ENCODE data around the gene MYL12A.
A peak's percentile ranks its signal among the peaks of the same experiment; 100 is the strongest.

The MYL12A gene

GRCh38 chr18:3225588-3225987 is 22.0 kb upstream of the MYL12A start:
- DNase-seq (ENCODE audit: low read depth in 2 of 2), result no peak

GRCh38 chr18:3226048-3226447 is 21.6 kb upstream of the MYL12A start:
- no peak for DNase-seq (ENCODE audit: low read depth in 2 of 2)

DNA sequence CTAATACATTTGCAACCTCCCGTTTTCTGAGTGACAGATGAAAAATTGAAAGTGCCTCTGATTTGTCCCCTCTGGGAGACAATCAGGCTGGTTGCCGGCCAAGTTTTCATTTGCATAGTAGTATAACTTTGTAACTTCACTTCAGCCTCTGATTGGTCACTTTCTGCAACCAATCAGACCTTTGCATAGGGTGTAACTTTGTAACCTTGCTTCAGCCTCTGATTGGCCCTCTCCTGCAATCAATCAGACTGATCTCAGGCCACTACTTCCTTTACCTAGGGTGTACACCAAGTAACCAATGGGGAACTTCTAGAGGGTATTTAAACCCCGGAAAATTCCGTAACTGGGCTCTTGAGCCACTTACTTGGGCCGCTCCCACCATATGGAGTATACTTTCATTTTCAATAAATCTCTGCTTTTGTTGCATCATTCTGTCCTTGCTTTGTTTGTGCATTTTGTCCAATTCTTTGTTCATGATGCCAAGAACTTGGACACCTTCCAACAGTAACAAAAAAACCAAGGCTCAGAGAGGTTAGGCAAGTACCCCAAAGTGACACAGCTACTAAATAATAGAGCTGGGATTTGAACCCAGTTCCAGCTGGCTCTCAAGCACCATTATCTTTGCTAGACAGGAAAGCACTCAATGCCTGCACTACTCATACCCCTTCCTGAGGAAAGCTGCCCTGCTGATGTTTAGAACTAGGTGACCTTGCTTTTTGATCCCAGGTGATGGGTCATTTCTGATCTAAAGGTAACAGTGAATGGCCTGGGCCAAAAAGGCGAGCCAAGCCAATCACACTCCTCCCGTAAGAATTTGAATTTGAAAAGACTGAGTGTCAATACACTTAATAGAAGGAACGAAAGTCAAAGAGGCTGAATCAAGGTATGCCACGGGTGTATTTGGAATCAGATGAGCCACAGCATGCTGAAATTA is 16.9 kb upstream of the MYL12A start:
- DNase-seq (ENCODE audit: low read depth in 2 of 2), result no peak

- DNase-seq (ENCODE audit: low read depth in 2 of 2), result no peak
Observed at GRCh38 chr18:3233004-3233403, 14.6 kb upstream of the MYL12A start.

DNA sequence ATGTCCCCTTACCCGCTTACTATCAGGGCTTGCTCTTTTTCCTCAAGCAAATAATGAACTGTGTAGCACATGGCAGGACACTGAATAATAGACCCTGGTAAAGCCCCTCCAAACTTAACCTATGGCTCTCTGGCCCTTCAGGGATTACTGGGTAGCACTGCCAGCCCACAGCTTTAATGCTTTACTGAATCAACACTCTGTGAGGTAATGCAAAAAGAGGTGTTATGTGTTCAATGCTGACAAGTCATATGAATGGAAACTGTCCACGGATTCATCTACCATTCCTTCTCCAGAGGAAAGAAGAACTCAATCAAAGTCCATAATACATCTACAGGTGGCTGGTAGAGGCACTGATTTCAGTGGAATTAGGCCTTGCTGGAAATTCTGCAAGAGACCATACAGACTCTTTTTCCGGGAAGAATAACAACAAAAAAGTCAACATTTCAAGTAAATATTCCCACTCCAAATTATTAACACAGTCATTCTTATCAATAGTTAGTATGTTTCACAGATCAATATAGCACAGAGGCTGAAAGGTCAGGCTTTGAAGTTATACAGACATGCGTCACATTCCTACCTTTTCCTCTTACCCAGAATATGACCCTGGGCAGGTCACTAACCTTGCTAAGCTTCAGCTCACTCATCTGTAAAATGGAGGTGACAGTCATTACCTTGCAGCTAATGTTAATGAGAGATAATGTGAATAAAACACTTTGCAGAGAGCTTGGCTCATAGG is 14.0 kb upstream of the MYL12A start:
- no peak for DNase-seq (ENCODE audit: low read depth in 2 of 2)

DNA sequence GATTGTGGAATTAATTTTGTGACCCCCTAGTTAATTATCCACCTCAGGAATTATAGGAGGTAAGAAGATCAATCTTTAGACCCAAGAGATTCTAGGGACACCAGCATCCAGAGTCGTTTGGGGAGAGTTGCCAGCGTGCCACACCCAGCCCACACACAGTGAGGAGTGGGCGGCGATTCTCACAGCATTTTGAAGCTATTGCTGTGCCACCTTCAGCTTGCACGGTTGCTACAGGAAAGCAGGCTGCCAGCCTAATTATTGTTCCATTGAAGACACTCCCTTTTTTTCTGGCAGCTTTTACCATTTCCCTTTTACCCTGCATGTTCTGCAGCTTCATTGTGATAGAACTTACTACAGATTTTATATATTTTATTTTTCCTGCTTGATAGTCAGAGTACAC is 13.1 kb upstream of the MYL12A start:
- no peak for DNase-seq (ENCODE audit: low read depth in 2 of 2)

- DNase-seq (ENCODE audit: low read depth in 2 of 2), result no peak
Observed at GRCh38 chr18:3235846-3236245, 11.8 kb upstream of the MYL12A start.

DNA sequence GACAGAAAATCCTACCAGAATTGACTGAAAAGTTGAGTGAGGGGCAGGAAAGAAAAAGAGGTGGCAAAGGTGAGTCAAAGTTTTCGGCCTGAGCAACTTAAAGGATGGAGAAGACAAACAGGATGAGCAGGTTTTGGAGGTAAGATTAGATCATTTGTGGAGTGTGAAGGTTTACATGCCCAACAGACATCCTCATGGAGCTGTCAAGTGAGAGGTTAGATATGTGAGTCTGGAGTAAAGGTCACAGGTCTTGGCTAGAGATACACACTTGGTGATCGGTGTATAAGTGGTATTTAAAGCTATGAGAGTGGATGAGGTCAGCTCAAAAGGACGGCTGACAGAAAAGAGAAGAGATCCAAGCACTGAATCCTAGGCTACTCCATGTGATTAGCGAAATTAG is 11.1 kb upstream of the MYL12A start:
- no peak for DNase-seq (ENCODE audit: low read depth in 2 of 2)

DNA sequence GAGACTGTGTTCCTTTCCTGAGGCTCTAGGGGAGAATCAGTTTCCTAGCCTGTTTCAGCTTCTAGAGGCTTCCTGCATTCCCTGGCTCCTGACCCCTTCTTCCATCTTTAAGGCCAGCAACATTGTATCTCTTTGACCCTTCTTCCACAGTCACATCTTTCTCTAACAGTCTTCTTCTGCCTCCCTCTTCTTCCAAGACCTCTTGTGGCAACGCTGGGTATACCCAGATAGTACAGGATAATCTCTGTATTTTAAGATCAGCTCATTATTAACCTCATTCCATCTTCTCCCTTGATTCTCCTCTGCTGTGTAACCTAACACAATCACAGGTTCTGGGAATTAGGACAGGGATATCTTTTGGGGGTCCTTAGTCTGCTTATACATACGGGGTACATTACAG is 8.9 kb upstream of the MYL12A start:
- DNase-seq (ENCODE audit: low read depth in 2 of 2), result no peak

- no peak for DNase-seq (ENCODE audit: low read depth in 2 of 2)
Observed at GRCh38 chr18:3245185-3245564, 2.4 kb upstream of the MYL12A start.

- DNase-seq (ENCODE audit: low read depth in 2 of 2), result peak; percentile 62 to 71
Observed at GRCh38 chr18:3245853-3246634, 1.6 kb upstream of the MYL12A start.

- peak in 1 of 2 donors; percentile 12 for DNase-seq (ENCODE audit: low read depth in 2 of 2)
Observed at GRCh38 chr18:3246635-3247239, 864 bp upstream of the MYL12A start.

DNA sequence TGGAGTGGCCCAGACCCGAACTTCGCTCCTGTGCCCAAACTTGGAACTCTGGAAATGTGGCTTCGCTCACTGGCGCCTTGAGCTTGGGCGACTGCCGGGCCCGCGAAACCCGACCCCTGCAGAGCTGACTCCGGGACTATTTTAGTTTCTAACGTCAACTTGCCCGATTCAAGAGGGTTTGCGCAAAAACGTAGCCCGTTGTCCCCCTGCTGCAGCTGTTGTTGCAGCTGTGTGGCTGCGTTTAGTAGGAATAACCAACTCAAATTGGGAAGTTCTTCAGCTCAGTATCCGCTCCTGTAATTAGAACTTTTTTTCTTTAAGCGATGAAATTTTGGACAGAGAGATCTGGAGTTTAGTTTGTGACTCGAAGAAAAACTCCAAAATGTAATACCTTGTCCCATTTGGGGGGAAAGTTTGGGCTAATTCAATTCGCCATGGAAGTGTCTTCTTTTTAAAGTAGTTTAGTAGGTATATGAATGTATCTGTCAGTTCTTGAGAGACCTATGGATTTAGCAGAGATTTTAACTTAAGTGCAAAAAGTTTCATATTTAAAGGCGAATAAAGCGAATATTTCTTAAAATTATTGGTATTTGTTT is 559 bp downstream of the MYL12A start:
- DNase-seq (ENCODE audit: low read depth in 2 of 2), result peak in 1 of 2 donors; percentile 15

- DNase-seq (ENCODE audit: low read depth in 2 of 2), result no peak
Observed at GRCh38 chr18:3248658-3249359, 1.2 kb downstream of the MYL12A start.

GRCh38 chr18:3250237-3251107 is 2.9 kb downstream of the MYL12A start:
- no peak for DNase-seq (ENCODE audit: low read depth in 2 of 2)

- DNase-seq (ENCODE audit: low read depth in 2 of 2), result no peak
Observed at GRCh38 chr18:3251249-3251962, 3.8 kb downstream of the MYL12A start.

DNA sequence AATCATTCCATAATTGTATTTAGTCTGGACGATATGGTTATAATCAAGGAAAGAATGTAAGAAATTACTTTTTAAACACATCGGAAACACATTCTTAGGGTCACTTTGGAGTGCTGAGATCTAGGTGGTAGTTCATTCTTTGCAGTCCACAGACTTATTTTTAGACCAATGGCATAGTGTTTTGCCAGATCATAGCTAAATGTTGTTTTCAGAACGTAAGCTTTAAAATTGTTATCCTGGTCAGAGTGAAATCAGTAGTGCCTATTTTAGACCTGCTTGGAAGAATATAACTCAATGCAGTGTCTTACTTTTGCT is 4.3 kb downstream of the MYL12A start:
- DNase-seq (ENCODE audit: low read depth in 2 of 2), result no peak

DNA sequence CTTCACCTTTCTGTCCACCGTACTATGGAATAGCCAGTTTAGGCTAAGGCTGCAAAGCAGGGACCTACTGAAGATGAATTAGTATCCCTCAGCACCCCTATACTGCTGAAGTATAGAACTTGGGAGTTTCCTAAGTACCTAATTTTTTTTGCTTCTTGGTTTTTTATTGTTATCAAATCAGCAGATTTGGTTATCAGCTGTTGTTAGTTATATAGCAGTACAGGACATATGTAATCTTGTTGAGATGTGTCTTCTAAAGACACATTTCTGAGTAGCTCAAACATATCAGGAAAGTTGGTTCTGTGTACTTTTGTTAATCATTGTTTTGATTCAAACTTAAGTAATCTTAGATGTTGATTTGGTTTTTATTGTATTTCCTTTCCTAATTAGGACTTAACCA is 5.2 kb downstream of the MYL12A start:
- DNase-seq (ENCODE audit: low read depth in 2 of 2), result no peak

- no peak for DNase-seq (ENCODE audit: low read depth in 2 of 2)
Observed at GRCh38 chr18:3254725-3255124, 7.1 kb downstream of the MYL12A start.

All from stimulated activated CD4-positive, alpha-beta T cell treated with anti-CD3 and anti-CD28 coated beads, Interleukin-1b, Interleukin-23, amount 100 ng/mL, for 4 hours (primary cell).